ENCODE measurements around the gene CDH12.
"Not testable (repeated sequence)": the region's sequence is repeated elsewhere in the genome, so short reads cannot be mapped to it uniquely, and the experiment has no call there.

Gene CDH12

DNA sequence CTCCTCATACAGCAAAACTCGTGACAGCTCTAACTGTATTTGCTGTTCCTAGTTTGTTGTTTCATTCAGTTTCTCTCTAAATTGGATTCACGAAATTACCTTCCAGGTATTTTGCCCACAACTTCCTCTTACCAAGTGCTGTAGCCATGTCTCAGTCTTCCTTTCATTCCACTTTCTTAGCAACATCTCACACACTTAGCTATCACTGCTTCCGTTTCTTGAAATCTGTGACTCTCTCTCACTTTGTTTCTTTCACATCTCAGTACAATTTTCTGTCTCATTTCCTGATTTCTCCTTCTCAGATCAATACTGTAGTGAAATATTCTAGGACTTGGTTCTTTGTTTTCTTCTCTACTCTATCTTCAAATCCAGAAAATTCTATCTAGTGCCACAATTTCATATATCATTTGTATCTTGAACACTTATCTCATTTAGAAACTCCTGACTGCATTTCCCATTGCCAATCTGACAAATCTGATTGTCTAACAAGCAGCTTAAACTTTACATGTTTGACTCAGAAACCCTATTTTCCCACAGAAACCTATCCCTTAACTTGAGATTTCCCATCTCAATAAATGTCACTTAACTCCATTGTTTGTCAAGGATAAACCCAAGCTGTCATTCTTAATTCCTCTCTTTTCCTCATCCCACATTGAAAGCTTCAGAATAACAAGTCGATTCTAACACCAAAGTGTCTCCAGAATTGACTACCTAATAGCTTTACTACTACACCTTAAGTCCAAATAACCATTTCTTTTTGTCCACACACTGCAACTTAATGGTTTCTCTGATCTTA, 303.1 kb downstream of the CDH12 start:
- DNase-seq: no peak

DNA sequence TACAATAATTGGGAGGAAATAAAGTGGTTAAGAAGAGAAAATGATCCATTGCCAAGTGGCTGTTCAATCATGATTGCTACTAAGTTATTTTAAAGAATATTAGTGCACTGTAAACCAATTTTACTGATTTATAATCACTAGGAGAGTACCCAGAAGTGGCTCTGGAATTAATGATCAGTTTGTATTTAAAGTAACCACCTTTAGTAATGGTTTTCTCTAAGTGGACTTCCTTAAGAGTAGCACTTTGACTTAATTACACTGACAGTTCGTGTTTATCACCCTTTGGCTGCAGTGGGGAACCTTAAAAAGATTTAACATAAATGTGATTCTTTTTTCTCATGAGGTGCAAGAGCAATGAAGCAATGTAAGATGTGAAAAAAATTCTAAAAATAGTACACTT, 310.8 kb downstream of the CDH12 start:
- DNase-seq: no peak

- DNase-seq: peak; percentile 42
Measured at GRCh38 chr5:22541037-22541436, 312.1 kb downstream of the CDH12 start.

DNA sequence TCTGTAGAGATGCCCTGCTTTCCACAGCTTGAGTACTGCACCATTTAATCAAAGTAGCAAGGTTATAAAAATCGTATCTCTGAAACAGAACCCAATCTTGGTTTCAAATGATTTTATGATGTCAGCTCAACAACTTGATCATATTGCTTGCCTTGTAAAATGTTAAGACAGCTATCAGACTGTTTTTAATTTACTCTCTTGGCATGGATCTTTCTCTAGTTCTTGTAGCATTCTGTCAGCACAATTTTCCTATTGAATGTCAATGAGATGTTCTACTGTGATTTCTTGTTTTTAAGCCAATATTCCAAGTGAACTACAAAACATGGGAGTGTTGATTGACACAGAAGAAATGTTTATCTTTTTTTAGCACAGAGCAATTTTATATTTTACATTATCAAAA, 313.4 kb downstream of the CDH12 start:
- no peak for DNase-seq

DNA sequence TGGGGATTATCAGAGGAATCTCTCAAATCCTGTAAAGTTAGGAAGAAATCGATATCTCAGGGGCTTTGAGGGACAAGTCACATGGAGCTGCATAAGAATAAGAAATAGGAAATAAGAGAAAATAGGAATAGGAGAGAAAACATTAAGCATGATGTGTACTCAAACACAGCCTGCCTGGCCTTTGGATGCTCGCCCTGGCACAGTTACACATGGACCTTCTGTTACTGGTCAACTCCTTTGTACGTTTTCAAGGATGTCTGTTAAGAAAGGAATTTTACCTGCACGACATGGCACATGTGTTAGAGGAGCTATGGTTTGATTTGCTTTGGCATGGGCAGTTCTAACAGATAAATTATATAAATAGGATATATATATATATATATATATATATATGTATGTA, 321.2 kb downstream of the CDH12 start:
- no peak for DNase-seq

- no peak for DNase-seq
Measured at GRCh38 chr5:22521521-22521920, 331.6 kb downstream of the CDH12 start.

DNA sequence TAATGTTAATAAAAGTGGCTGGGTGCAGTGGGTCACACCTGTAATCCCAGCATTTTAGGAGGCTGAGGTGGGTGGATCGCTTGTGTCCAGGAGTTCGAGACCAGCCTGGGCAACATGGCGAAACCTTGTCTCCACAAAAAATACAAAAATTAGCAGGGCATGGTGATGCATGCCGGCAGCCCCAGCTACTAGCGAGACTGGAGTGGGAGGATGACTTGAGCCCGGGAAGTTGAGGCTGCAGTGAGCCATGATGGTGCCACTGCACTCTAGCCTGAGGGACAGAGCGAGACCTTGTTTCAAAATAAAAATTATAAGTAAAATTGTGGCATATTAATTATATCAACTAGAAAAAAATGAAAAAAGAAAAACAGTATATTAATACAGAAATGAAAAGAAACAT, 336.6 kb downstream of the CDH12 start:
- not testable (repeated sequence) for DNase-seq

GRCh38 chr5:22514231-22514630, 338.9 kb downstream of the CDH12 start:
- no peak for DNase-seq

DNA sequence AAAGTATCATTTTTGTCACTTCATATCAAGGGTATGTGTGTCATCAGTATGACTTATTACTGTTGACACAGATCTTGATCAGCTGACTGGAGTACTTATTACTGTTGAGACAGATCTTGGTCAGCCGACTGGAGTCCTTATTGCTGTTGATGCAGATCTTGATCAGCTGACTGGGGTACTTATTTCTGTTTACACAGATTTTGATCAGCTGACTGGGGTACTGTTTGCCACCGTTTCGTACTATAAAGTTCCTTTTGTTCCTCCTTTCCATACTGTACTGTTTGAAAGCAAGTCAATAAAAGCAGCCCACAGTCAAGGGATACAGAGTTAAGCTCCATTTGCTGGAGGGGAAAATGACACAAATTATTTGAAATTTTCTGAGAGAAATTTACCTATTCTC, 347.3 kb downstream of the CDH12 start:
- no peak for DNase-seq

- DNase-seq: no peak
Measured at GRCh38 chr5:22504411-22504810, 348.7 kb downstream of the CDH12 start.

- DNase-seq: no peak
Measured at GRCh38 chr5:22500556-22500955, 352.6 kb downstream of the CDH12 start.

DNA sequence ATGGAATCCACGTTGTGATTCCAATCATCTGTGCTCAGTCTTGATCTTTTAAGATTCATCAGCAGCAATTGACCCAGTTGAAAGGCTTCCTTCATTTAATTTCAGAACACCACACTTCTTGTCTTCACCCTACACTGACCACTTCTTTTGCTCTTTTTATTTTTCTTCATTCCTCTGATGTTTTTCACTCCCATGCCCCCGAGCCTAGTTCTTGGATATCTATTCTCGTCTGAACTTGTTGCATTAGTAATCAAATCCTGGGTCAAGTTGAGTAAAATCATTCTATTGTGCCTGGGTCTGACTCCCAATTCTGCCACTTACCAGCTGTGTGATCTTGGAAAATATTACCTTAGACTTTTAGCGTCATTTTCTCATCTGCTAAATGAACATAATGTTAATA, 356.5 kb downstream of the CDH12 start:
- no peak for DNase-seq

DNA sequence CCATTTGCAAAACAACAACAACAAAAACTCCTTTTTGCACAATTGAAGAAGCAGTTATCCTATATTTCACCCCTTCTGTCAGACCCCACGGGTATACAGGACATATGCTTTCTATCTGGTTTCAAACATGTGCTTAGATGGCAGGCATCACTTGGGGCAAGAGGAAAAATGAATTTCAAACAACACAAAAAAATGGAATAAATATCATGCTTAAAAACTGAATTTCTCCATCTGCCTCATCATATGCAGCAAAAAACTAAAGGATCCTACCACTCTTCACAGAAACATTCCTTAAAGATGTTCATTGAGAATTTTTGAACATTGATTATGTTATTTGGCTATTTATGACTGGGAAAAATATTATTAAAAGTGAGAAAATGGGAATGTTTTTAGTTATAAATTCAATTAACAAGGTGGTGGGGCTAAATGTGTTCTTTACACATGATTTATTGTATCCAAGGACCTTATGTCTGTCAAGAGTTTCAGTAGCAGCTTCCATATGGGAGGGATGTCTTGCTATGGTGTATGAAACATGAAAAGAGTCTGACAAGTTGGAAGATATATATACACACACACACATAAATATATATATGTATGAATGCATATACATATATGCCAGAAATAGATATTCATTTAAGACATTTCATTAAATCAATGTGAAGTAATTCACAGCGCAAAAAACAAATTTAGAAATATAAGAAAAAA, 358.0 kb downstream of the CDH12 start:
- DNase-seq: no peak

DNA sequence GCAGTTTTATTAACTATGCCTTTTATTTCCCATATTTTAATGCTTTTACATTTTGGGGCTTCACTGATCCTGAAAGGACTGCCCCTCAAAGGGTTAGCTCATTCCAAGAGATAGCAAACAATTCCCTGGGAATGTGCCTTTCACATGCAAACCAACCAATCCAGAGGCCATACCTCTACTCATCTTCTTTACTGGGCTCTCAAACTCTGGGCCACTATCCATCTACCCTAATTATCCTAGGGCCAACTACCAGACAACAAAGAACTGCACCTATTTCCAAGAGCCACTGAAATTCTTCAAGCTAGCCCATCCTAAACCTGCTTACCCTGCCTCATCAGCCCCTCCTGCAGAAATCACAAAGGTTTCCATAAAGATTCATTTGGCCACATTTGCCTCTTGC, 364.7 kb downstream of the CDH12 start:
- DNase-seq: no peak

DNA sequence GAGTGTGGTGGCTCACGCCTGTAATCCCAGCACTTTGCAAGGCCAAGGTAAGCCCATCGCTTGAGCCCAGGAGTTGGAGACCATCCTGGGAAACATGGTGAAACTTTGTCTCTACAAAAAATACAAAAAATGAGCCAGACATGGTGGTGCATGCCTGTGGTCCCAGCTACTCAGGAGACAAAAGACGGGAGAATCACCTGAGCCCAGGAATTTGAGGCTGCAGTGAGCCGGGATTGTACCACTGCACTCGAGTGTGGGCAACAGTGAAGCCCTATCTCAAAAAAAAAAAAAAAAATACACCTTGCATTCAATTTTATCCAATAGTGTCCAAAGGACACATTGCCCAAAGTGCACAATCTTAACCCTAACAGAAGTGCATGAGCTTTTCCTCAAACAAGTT, 372.8 kb downstream of the CDH12 start:
- no peak for DNase-seq

DNA sequence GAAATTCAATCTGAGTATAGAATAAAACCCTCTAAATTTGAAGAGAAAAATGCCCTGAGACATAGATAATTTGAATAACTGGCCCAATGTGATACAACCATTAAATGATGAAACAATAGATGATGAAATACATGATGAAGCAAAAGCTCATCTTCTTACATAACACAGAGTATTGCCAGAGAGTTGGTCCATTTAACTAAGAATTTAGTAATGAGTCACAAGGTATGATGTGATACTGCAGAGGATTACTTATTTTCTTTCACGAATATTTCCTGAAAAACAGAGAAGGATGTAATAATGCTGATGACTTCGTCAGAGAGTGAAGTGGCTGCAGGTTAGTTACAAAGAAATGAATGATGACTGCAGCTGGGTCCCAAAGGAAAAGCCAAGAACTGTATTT, 379.3 kb downstream of the CDH12 start:
- no peak for DNase-seq

- no peak for DNase-seq
Measured at GRCh38 chr5:22471154-22471553, 382.0 kb downstream of the CDH12 start.

DNA sequence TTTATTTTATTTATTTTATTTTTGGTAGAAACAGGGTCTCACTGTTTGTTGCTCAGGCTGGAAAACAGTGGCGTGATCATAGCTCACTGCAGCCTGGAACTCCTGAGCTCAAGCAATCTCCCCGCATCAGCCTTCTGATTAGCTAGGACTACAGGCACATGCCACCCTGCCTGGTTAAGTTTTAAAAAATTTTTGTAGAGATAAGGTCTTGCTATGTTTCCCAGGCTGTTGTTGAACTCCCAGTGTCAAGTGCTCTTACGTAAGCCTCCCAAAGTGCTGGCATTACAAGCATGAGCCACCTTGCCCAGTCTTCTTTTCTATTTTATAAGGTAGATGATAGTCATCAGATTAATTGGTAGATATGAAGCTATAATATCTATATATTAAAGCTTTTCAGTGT, 382.7 kb downstream of the CDH12 start:
- no peak for DNase-seq

DNA sequence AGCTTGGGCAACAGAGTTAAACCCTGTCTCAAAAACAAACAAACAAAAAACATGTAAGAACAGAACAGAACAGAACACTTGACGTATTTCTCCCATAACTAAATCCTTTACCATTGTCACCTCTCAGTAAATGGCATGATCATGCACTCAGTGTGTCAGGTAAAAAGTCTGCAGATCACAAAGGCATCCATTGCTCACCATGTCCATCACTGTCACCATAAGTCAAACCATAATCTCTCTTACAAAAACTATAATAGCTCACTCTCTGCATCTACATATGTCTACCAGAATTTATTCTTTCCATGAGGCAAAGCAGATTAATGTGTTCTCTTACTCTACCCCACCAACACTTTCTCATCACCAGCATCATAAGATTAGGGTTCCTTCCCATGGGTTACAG, 387.5 kb downstream of the CDH12 start:
- DNase-seq: no peak

DNA sequence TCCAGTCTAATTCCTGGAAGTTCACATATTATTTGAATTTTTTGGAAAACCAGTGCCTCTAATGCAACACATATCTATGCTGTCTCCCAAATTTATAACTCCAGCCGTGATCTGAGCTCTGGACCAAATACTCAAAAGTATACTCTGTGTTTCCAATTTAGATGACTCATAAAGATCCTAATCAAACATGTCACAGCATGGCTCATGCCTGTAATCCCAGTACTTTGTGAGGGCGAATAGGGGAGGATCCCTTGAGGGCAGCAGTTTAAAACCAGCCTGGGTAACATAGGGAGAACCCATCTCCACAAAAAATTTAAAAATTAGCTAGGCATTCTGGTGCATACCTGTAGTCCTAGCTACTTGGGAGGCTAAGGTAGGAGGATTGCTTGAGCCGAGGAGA, 388.0 kb downstream of the CDH12 start:
- no peak for DNase-seq

- no peak for DNase-seq
Measured at GRCh38 chr5:22460189-22460588, 393.0 kb downstream of the CDH12 start.

DNA sequence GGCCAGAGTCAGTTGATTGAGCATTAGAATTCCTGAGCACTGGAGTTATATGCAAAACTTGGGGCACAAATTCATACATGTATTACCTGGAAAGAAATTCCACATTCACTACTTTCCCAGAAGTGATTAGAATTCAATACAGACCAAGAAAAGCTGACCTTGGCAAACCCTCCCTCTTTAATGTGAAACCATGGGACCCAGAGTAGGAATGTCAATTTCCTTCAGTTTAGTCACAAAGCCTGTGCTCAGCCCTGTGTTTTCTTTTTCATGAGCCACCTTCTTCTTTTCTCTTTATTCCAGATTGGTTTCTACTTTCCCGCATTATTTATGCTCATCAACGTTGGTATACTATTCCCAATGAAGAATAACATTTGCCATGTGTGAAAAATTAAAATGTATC, 420.2 kb downstream of the CDH12 start:
- no peak for DNase-seq

- no peak for DNase-seq
Measured at GRCh38 chr5:22431840-22432239, 421.3 kb downstream of the CDH12 start.

- no peak for DNase-seq
Measured at GRCh38 chr5:22431406-22431805, 421.7 kb downstream of the CDH12 start.
